Stomach (tissue), 4 donors: ENCODE data around the gene CSMD2.

ENCODE experiments used
- EP300 ChIP-seq: sonication (generic); formaldehyde crosslinking; IDR thresholded peaks from one replicate; pipeline ENCODE4 v1.6.1; 2017; ENCODE audit warnings: antibody characterized with exemption
- POLR2A ChIP-seq, 4 donors: fragments of 450-650 bp; IDR thresholded peaks; one replicate each; pipeline ENCODE4 v1.6.1; 2016; ENCODE audit warnings: antibody characterized with exemption in 4 of 4, control low read depth in 2 of 4, mild to moderate bottlenecking in 1 of 4, moderate library complexity in 1 of 4
- POLR2AphosphoS5 ChIP-seq, 3 donors: sonication (generic); formaldehyde crosslinking; IDR thresholded peaks; one replicate each; pipeline ENCODE4 v1.6.1; 2016; ENCODE audit warnings: antibody characterized with exemption in 3 of 3
- TF ChIP-seq, protein P1 (sequence below), 7 experiments: fragments of 450-650 bp in 4 of 7; fragments of 200-600 bp in 3 of 7; sonication (generic) in 3 of 7; IDR thresholded peaks; one replicate each; pipeline ENCODE4 v1.5.1; 2016 to 2019; ENCODE audit warnings: antibody characterized with exemption in 7 of 7, control low read depth in 2 of 7, mild to moderate bottlenecking in 1 of 7

DNA sequence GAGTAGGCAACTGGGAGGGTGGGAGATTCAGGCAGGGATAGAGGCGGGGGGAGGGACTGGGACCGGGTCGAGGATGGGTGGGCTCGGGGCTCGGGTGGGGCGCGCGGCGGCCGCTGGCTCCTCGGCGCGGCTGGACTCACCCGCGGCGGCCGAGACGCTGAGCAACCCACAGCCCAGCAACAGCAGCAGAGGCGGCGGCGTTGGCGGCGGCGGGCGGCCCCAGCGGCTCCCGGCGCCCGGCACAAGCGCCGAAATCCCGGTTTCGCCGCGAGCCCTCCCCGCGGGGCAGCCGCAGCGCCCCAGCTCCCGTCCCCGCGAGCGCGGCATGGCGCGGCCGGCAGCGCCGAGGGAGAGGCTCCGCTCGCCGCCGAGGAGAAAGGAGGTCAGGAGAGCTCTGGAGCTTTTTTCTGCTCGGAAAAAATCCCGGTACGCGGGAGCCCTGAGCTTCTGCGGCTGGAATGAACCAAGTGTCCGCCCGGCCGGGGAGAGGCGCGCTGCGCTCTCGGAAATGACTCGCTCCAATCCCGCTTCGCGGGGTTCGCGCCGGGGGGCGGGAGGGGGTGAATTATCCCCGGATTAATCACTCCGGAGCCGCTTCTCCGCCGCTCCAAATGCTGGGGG is at the start of gene CSMD2:
- TF ChIP-seq POLR2A (IDR thresholded peaks at IDR 0.05) (no peak), EP300 (no peak), POLR2AphosphoS5 (IDR thresholded peaks at IDR 0.05) (no peak)
- TF ChIP-seq, protein P1, sequence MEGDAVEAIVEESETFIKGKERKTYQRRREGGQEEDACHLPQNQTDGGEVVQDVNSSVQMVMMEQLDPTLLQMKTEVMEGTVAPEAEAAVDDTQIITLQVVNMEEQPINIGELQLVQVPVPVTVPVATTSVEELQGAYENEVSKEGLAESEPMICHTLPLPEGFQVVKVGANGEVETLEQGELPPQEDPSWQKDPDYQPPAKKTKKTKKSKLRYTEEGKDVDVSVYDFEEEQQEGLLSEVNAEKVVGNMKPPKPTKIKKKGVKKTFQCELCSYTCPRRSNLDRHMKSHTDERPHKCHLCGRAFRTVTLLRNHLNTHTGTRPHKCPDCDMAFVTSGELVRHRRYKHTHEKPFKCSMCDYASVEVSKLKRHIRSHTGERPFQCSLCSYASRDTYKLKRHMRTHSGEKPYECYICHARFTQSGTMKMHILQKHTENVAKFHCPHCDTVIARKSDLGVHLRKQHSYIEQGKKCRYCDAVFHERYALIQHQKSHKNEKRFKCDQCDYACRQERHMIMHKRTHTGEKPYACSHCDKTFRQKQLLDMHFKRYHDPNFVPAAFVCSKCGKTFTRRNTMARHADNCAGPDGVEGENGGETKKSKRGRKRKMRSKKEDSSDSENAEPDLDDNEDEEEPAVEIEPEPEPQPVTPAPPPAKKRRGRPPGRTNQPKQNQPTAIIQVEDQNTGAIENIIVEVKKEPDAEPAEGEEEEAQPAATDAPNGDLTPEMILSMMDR (IDR thresholded peaks at IDR 0.05) = no peak
